Measurements from ENCODE around the gene CCDC85A. TPM values are rescaled to one million over a fixed set of nuclear protein-coding genes. Genes with fewer than 3 reads are reported as not detected.

The CCDC85A gene
- total RNA-seq, 6 experiments from 2014 or later, result 0.07 to 0.31 (median 0.14) TPM; not detected in 1

DNA sequence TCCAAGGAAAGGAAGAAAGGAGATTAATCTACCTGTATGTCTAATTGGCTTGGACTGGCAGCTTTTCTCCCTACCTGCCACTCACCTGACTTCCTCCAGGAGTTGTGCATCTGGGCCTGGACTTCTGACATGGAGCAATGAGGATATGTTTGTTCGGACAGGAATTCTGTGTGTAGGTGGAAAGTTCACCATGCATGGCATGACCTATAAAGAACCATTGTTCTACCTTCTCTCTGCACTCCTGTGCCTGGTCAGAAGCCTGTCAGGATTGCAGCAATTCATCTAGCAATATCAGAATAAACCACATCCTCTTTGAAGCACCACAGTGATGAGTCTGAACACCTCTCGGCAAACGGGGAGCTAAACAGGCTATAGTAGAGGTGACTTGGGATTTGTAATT lies 20.8 kb downstream of the CCDC85A start:
- 86% methylated on average over 3 of the region's 3 CpGs for WGBS (ENCODE audit: insufficient coverage, low coverage, low lambda C conversion rate, missing lambda C conversion rate)
- Histone ChIP-seq H3K27ac (no peak overlapping the region), H3K4me1 (no peaks in the 10 kb centered on the region), H3K9me3 (no peaks in the 10 kb centered on the region), H3K27me3 (no peaks in the 10 kb centered on the region), H3K4me3 (no peak overlapping the region), H3K36me3 (no peaks in the 10 kb centered on the region)
- ATAC-seq (no peak), DNase-seq (no peak)
- TF ChIP-seq, protein P1, sequence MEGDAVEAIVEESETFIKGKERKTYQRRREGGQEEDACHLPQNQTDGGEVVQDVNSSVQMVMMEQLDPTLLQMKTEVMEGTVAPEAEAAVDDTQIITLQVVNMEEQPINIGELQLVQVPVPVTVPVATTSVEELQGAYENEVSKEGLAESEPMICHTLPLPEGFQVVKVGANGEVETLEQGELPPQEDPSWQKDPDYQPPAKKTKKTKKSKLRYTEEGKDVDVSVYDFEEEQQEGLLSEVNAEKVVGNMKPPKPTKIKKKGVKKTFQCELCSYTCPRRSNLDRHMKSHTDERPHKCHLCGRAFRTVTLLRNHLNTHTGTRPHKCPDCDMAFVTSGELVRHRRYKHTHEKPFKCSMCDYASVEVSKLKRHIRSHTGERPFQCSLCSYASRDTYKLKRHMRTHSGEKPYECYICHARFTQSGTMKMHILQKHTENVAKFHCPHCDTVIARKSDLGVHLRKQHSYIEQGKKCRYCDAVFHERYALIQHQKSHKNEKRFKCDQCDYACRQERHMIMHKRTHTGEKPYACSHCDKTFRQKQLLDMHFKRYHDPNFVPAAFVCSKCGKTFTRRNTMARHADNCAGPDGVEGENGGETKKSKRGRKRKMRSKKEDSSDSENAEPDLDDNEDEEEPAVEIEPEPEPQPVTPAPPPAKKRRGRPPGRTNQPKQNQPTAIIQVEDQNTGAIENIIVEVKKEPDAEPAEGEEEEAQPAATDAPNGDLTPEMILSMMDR (IDR thresholded peaks at IDR 0.05), result no peak
- no peak for TF ChIP-seq POLR2A (IDR thresholded peaks at IDR 0.05)
- intact Hi-C loops (cut with DNase I), result no loop called here

DNA sequence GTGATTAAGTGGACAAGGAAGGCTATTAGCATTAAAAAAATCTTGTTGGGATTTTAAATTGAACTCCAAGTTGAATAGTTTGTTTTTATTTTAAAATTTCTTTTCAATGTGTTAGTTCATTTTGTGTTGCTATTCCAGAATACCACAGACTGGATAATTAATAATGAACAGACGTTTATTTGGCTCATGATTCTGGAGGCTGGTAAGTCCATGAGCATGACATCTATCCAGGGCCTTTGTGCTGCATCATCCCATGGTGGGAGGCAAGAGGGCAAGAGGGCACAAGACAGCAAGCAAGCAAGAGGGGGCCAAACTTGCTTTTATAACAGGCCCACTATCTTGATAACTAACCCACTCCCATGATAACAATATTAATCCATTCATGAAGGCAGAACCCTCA lies 22.5 kb downstream of the CCDC85A start:
- H3K4me3 ChIP-seq, result no peak overlapping the region
- no peaks in the 10 kb centered on the region for H3K9me3 ChIP-seq
- WGBS (ENCODE audit: insufficient coverage, low coverage, low lambda C conversion rate, missing lambda C conversion rate), result 0% methylated on average over 1 of the region's 1 CpG
- ATAC-seq (no peak), DNase-seq (no peak)
- intact Hi-C loops (cut with DNase I), result no loop called here
- TF ChIP-seq POLR2A (IDR thresholded peaks at IDR 0.05), result no peak
- TF ChIP-seq, protein P1 (IDR thresholded peaks at IDR 0.05), result no peak
- no peak overlapping the region for H3K27ac ChIP-seq
- H3K27me3 ChIP-seq, result no peaks in the 10 kb centered on the region
- no peaks in the 10 kb centered on the region for H3K36me3 ChIP-seq
- H3K4me1 ChIP-seq, result no peaks in the 10 kb centered on the region

DNA sequence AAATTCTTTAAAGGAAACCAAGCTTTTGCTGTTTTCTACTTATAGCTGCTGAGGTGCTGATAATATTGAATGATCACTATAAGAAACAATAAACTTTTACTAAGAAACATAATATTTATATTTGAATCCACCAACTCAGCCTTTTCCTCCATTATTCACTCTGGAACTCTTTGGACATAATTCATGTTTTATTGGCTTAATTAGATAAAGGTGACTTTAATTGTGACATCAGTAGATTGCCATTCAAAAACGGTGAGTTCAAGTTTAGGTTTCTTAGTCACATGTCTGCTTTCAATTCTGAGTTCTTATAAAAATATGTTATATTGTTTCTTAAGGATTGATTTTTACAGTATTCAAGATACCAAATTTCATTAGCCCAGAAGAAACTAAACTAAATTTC lies 24.0 kb downstream of the CCDC85A start:
- Histone ChIP-seq H3K4me3 (no peak overlapping the region), H3K36me3 (no peaks in the 10 kb centered on the region), H3K4me1 (no peaks in the 10 kb centered on the region), H3K27ac (no peak overlapping the region), H3K9me3 (no peaks in the 10 kb centered on the region), H3K27me3 (no peaks in the 10 kb centered on the region)
- intact Hi-C loops (cut with DNase I), result no loop called here
- TF ChIP-seq POLR2A (IDR thresholded peaks at IDR 0.05), result no peak
- TF ChIP-seq, protein P1 (IDR thresholded peaks at IDR 0.05), result no peak
- 79% methylated on average over 1 of the region's 1 CpG for WGBS (ENCODE audit: insufficient coverage, low coverage, low lambda C conversion rate, missing lambda C conversion rate)
- ATAC-seq (no peak), DNase-seq (no peak)

DNA sequence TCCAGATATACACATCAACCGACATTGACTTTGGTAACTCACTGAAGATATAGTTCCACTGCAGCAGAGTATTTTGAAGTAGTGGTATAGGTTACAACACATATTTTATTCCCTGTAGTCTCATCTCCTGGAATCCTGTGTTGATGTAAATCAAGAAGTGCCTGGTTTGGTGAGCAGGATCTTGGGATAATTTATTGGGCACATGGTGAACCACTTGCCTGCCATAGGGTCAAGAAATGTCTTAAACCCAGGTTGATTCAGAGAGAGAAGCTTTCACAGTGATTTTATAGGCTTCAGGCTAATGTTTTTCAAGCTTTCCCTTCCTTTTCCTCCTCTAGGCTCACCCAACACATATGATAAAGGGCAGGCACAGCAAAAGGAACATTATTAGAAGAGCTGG lies 24.6 kb downstream of the CCDC85A start:
- no peaks in the 10 kb centered on the region for H3K27me3 ChIP-seq
- DNase-seq, result no peak
- H3K9me3 ChIP-seq, result no peaks in the 10 kb centered on the region
- no peak overlapping the region for H3K4me3 ChIP-seq
- TF ChIP-seq, protein P1 (IDR thresholded peaks at IDR 0.05), result no peak
- no peak for TF ChIP-seq POLR2A (IDR thresholded peaks at IDR 0.05)
- no peaks in the 10 kb centered on the region for H3K36me3 ChIP-seq
- H3K4me1 ChIP-seq, result no peaks in the 10 kb centered on the region
- intact Hi-C loops (cut with DNase I), result no loop called here
- WGBS (ENCODE audit: insufficient coverage, low coverage, low lambda C conversion rate, missing lambda C conversion rate), result 85% methylated on average over 1 of the region's 1 CpG
- H3K27ac ChIP-seq, result no peak overlapping the region
- ATAC-seq, result no peak

DNA sequence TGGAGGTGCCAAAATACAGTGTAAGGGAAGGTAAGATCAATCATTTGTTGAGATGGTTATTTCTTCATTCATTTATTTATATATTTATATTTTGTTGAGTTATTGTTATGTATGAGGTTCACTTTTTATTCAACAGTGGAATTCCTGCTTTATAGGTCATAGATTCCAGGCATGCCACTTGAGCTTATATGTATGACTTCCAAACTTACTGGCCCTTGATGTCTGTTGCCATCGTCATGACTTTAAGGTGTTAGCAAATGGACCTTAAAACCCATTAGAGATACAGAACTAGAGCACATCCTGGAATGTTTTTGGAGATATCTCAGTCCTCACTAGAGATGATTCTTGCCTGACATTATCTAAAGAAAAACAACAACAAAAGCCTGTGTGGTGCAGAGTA lies 25.9 kb downstream of the CCDC85A start:
- TF ChIP-seq, protein P1 (IDR thresholded peaks at IDR 0.05), result no peak
- TF ChIP-seq POLR2A (IDR thresholded peaks at IDR 0.05), result no peak
- Histone ChIP-seq H3K4me3 (no peak overlapping the region), H3K9me3 (no peaks in the 10 kb centered on the region), H3K27ac (no peak overlapping the region), H3K36me3 (no peaks in the 10 kb centered on the region), H3K27me3 (no peaks in the 10 kb centered on the region), H3K4me1 (no peaks in the 10 kb centered on the region)
- ATAC-seq, result no peak
- intact Hi-C loops (cut with DNase I), result no loop called here
- WGBS (ENCODE audit: insufficient coverage, low coverage, low lambda C conversion rate, missing lambda C conversion rate), result 80% methylated on average over 1 of the region's 1 CpG
- DNase-seq, result no peak
